Kidney epithelial cell (primary cell): ENCODE data around the gene CSNK2B. TPM values are rescaled to one million over a fixed set of nuclear protein-coding genes. Genes with fewer than 3 reads are reported as not detected.

ENCODE experiments used
- DNase-seq: peaks from one replicate; pipeline ENCODE4 v3.0.0-alpha.2; 2010; ENCODE audit warnings: low read depth
- H3K27me3 ChIP-seq: 2 replicates; pipeline ENCODE4 v1.6.0; 2011; ENCODE audit warnings: low read length; ENCODE audit not compliant: control insufficient read depth, insufficient read depth
- H3K36me3 ChIP-seq: 2 replicates; pipeline ENCODE4 v1.5.1; 2011; ENCODE audit warnings: low read length; ENCODE audit not compliant: control insufficient read depth, insufficient read depth
- H3K4me3 ChIP-seq: 2 replicates; pipeline ENCODE4 v1.5.1; 2011; ENCODE audit warnings: low read depth, mild to moderate bottlenecking, control low read depth, low read length
- total RNA-seq: library from RNA; depleted of rRNA; stranded (reverse); fragments of >200 nt; gene quantifications from 2 replicates; pipeline ENCODE4 v1.2.3, GENCODE V29; 2015
- TF ChIP-seq, protein P1 (sequence below): IDR thresholded peaks from 2 replicates; pipeline ENCODE4 v1.5.1; 2011; ENCODE audit warnings: mild to moderate bottlenecking, moderate library complexity, low read length, control low read depth, inconsistent platforms; ENCODE audit not compliant: insufficient read depth, poor library complexity, severe bottlenecking

CSNK2B gene
- total RNA-seq, 1 donor from 2014 or later = 366 TPM

DNA sequence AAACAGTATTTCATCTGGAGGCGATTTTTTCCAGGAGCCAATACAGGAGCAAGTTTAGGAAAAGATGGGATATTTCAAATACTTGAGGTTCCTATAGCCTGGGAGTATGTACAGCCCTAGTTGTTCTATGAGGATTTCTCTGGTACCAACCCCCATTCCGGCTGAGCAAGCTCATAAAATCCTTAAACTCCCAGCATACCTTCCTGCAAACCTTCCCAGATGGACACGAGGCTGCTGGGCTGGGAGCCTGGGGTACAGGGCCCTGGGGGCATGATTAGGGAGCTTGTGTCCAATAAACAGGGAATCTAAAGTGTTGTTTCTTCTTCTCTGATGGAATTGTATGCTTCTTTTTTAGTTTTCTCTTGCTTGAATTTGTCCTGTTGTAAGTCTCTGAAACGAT, 43.9 kb upstream of the CSNK2B start:
- DNase-seq = no peak
- TF ChIP-seq, protein P1, sequence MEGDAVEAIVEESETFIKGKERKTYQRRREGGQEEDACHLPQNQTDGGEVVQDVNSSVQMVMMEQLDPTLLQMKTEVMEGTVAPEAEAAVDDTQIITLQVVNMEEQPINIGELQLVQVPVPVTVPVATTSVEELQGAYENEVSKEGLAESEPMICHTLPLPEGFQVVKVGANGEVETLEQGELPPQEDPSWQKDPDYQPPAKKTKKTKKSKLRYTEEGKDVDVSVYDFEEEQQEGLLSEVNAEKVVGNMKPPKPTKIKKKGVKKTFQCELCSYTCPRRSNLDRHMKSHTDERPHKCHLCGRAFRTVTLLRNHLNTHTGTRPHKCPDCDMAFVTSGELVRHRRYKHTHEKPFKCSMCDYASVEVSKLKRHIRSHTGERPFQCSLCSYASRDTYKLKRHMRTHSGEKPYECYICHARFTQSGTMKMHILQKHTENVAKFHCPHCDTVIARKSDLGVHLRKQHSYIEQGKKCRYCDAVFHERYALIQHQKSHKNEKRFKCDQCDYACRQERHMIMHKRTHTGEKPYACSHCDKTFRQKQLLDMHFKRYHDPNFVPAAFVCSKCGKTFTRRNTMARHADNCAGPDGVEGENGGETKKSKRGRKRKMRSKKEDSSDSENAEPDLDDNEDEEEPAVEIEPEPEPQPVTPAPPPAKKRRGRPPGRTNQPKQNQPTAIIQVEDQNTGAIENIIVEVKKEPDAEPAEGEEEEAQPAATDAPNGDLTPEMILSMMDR = no peak
- Histone ChIP-seq H3K36me3 (peaks cover 7% of the 10 kb centered on the region), H3K27me3 (no peaks in the 10 kb centered on the region), H3K4me3 (peak overlapping the region; percentile 100)

DNA sequence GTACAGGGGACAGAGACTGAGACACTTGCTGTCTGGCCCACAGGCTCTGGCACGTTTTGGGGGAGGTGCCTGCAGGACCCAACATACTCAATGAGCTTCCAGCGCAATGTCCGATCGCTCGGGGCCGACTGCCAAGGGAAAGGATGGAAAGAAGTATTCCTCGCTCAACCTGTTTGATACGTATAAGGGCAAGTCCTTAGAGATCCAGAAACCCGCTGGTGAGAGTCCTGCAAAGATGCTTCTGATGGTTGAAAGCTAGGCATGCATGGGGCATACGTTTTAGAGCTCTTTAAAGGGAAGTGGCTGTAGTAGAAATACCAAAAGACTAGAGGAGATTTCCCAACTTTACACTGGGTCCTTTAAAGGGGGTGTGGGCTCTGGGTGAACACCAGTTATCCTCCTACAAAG, 43.2 kb upstream of the CSNK2B start:
- DNase-seq = no peak
- H3K27me3 ChIP-seq = no peaks in the 10 kb centered on the region
- TF ChIP-seq, protein P1 = no peak
- H3K4me3 ChIP-seq = peak overlapping the region; percentile 100
- H3K36me3 ChIP-seq = peaks cover 7% of the 10 kb centered on the region

DNA sequence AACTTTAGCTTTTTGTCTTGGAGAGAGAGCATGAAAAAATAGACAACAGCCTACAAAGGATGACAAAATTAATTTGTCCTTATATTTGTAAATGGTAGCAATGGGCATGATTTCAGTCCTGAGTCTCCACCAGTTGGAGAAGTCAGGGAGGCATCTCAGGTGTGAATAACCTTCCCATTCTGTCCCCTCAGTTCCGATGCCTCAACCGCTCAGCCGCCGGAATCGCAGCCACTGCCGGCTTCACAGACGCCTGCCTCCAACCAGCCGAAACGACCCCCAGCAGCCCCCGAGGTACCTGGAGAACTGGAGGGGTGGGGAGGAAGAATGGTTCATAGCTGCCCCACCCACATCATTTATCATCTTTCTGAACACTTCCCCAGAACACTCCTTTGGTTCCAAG, 41.8 kb upstream of the CSNK2B start:
- TF ChIP-seq, protein P1 = no peak
- Histone ChIP-seq H3K36me3 (peaks cover 7% of the 10 kb centered on the region), H3K4me3 (no peak overlapping the region), H3K27me3 (no peaks in the 10 kb centered on the region)
- no peak for DNase-seq

DNA sequence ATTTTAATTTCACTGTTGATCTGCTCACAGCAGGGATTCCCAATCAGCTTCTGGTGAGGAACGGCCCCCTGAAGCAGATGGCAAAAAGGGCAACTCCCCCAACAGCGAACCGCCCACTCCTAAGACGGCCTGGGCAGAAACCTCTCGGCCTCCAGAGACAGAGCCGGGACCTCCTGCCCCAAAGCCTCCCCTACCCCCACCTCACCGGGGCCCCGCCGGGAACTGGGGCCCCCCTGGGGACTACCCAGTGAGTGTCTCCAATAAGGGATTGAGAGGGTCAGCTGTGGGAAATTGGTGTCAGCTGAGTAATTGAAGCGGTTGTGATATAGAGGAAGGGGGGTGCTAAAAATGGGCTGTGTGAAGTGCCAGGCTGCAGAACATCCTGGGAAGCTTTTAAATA, 38.9 kb upstream of the CSNK2B start:
- TF ChIP-seq, protein P1 = no peak
- no peak for DNase-seq
- Histone ChIP-seq H3K4me3 (no peak overlapping the region), H3K36me3 (peaks cover 7% of the 10 kb centered on the region), H3K27me3 (no peaks in the 10 kb centered on the region)

DNA sequence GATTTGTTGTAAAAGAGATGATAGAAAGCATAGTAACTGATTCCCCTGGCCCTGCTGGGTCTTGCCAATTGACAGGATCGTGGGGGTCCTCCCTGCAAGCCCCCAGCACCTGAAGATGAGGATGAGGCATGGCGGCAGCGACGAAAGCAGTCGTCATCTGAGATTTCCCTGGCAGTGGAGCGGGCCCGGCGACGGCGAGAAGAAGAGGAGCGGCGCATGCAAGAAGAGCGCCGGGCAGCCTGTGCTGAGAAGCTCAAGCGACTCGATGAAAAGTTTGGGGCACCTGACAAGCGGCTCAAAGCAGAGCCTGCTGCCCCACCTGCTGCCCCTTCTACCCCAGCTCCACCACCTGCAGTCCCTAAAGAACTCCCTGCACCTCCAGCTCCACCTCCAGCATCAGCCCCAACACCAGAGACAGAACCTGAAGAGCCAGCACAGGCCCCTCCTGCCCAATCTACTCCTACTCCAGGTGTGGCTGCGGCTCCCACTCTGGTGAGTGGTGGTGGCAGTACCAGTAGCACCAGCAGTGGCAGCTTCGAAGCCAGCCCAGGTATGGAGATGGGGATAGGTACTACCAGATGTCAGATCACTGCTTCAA, 38.1 kb upstream of the CSNK2B start:
- Histone ChIP-seq H3K27me3 (no peaks in the 10 kb centered on the region), H3K4me3 (no peak overlapping the region), H3K36me3 (peaks cover 8% of the 10 kb centered on the region)
- no peak for DNase-seq
- TF ChIP-seq, protein P1 = no peak

DNA sequence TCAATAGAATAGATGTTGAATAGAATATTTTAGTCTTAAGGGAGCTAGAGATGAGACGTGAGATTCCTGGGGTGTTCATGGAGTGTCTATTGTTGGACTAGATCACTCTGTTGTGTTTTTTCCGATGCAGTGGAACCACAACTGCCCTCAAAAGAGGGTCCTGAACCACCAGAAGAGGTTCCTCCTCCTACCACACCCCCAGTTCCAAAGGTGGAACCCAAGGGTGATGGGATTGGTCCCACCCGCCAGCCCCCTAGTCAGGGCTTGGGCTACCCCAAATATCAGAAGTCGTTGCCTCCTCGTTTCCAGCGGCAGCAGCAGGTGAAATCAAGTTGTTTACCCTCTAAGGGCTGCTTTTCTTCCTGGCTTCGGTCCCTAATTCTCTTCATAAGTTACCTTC, 36.9 kb upstream of the CSNK2B start:
- H3K36me3 ChIP-seq = peaks cover 9% of the 10 kb centered on the region
- no peak for DNase-seq
- TF ChIP-seq, protein P1 = no peak
- no peak overlapping the region for H3K4me3 ChIP-seq
- no peaks in the 10 kb centered on the region for H3K27me3 ChIP-seq
